ENCODE measurements around the gene RBMS1.
"Not testable (repeated sequence)": the region's sequence is repeated elsewhere in the genome, so short reads cannot be mapped to it uniquely, and the experiment has no call there.

Gene RBMS1

DNA sequence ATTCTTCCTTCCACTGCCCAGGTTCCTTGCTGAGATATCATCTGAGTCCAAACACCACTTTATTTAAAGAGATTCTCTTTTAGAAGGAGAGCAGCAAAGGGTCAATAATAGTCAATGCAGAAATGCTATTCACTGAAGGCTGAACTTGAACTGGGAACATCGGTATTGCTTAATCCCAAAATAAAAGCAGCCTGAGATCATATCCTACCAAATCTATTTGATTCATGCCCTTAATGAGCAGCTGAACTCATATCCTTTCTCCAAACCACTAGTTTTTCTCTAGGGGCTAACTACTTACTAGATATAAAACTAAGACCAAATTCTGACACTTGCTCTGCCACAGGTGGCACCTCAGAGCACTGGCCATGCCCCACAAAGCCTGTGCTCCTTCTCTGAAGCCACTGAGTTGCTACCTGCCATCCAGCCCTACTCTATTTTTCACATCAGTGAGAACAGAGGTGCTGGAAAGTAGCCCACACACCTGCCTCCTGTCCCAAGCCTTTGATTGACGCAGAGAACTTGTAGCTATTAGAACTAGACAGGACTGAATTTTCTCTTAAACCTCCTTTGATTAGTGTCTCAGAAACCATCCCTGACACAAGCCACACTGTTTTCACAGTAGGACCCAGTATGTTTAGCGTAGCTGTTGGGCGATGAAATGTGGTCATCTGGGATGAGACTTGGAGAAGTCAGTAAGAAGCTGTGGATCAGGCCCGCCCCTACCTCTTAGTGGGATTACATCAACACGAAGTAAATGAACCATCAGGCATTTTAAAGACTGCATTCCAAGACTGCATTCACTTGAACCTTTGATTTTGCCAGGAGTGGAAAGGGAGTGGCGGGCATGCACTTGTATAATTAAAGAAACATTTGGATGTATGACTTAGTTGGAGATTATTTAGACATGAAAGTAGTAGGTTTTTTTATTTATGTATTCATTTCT, 124.3 kb downstream of the RBMS1 start:
- H3K27ac ChIP-seq = peak overlapping the region; percentile 4
- DNase-seq (ENCODE audit: low read depth, low spot score) = no peak

DNA sequence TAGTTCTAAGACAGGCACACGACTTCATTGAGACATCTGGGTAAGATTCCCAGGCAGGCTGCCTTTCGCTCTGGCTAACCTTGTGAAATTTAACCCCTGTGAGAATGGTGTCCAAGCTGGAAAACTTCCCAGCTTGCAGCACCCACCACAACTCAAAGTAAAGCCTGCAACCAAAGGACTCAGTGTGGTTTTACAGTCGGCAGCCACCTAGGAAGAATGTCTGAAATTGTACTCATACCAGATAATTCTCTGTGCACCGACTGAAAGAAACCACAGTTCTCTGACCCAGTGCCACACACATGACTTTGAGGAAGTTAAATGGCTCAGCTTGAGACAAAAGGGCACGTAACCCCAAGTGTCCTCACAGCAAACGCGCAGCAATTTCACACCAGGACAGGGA, 125.7 kb downstream of the RBMS1 start:
- DNase-seq (ENCODE audit: low read depth, low spot score) = no peak
- peak overlapping the region; percentile 4 for H3K27ac ChIP-seq

DNA sequence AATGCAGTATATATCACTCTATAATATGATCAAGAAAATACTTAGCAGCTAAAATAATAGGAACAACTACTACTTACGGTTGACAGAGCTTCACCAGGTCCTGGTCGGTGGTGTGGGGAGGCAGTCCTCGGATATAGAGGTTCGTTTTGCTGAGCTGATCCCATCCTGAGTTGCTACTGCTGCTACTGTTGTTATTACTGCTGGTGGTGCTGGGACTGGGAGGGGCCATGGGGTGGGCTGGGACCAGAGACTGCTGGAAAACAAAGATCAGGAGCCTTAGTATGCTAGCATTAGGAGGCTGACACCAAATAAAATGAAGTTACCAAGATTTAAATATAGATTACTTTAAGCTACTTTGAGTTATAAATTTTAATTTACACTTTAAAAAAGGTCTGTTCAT, 126.5 kb downstream of the RBMS1 start:
- not testable (repeated sequence) for DNase-seq (ENCODE audit: low read depth, low spot score); H3K27ac ChIP-seq

DNA sequence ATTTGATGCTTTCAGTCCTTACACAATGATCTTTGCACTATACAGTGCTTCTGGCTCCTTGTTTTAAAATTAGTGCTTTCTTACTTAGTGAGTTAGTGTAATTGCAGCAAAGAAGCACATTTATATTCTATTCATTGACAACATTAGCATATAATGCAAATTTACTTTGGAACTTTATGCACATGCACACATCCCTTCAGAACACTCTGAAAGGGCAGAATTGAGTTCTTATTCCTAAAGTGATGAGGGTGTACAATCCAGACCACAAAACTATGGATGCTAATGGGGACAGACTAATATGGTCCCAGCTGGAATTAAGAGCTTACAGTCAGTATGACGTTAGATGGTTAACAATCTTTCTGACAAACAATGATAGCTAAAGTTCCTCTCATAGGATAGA, 127.1 kb downstream of the RBMS1 start:
- no peak overlapping the region for H3K27ac ChIP-seq
- DNase-seq (ENCODE audit: low read depth, low spot score) = no peak

DNA sequence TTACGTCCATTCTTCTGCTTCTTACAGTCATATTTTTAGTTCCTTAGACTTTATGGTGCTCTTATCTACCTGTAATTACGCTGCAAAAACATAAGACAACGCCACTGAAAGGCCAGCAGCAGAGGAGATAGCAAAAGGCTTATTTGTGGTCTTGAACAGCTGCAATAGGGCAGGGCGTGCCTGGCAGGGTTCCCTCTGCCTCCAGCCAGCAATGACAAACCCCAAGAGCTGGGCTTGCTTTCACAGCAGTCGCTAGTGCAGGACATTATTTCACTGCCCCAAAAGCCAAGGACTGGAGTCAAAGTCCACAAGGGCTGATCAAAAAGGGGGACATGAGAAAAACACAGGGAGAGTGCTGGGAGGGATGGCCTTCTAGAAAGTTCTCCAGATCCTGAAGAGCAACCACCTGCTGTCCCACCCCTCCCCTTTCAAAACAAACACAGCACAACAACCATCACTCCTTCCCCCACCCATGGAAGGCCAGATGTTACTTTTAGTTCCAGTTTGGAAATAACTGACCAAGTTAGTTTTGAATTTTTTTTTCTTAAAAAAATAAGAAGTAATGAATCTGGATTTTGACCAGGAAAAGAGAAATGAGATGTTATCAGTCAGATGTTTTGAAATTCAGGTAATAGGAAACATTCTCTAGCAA, 127.8 kb downstream of the RBMS1 start:
- no peak overlapping the region for H3K27ac ChIP-seq
- no peak for DNase-seq (ENCODE audit: low read depth, low spot score)

DNA sequence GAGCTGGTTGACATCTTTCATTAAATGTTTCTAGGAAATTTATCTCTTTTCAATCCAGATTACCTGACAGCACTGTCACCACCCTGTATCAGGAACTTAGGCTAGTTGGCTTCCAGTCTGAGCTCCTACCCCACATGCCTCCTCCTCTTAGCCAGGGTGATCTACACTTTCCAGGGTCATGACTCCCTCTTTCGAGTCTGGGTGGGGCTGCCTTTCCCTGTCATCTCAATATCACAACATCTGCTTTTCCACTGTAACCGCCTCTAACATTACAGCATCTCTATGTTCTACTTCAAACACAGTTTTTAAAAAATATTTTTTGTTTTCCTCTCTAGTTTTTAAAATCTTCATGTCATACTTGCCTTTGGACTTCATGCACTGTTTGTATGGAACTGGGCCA, 129.2 kb downstream of the RBMS1 start:
- H3K27ac ChIP-seq = no peak overlapping the region

DNA sequence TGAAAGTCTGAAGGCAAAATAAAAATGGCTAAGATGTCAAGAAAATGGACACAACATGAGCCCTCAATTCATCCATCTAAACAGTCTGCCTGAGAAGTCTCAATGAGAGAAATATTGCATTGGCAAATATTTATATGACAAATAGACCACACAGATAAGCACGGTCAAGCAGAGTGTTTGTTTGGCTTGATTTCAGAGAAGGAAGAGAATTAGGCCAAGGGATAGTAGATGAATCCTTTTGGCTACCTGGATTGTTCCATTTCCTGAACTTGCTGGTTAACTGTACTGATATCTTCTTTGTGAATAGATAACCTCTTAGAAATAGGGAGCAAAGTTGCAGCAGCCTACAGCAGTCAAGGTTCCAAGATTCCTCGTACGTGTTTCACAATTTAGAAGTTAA, 129.6 kb downstream of the RBMS1 start:
- no peak overlapping the region for H3K27ac ChIP-seq
- no peak for DNase-seq (ENCODE audit: low read depth, low spot score)

More for the DNA sequence above, 129.2 kb downstream of the RBMS1 start:
- no peak for DNase-seq (ENCODE audit: low read depth, low spot score)

DNA sequence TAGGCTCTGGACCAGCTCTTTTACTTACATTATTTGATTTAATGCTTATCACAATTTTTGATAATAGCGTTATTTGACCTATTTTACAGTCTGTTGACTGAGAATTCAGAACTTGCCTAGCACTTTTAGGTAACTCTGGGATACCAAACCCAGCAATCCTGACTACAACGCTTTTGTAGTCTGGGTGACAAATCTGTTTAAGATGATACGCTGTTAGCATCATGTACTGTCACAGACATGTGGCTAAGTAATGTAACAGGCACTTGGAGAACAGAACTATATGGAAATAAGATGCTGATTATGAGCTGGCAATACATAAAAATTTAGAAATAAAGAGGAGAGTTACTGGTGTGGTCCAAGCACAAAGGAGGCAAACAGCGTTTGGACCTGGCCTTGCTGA, 130.6 kb downstream of the RBMS1 start:
- DNase-seq (ENCODE audit: low read depth, low spot score) = no peak
- no peak overlapping the region for H3K27ac ChIP-seq

DNA sequence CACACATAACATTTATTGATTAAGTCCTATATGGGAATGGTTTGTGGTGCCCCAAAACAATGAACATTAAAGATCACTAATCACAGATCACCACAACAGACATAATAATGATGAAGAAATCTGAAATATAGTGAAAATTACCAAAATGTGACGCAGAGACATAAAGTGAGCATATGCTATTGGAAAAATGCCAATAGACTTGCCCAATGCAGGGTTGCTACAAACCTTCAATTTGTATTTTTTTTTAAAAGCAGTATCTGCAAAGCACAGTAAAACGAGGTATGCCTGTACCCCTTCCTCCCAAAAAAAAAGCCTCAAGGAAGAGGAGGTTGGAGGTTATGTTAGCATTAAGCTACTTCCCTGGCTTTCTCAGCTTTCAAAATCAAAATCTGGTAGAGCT, 131.1 kb downstream of the RBMS1 start:
- no peak overlapping the region for H3K27ac ChIP-seq
- DNase-seq (ENCODE audit: low read depth, low spot score) = no peak

DNA sequence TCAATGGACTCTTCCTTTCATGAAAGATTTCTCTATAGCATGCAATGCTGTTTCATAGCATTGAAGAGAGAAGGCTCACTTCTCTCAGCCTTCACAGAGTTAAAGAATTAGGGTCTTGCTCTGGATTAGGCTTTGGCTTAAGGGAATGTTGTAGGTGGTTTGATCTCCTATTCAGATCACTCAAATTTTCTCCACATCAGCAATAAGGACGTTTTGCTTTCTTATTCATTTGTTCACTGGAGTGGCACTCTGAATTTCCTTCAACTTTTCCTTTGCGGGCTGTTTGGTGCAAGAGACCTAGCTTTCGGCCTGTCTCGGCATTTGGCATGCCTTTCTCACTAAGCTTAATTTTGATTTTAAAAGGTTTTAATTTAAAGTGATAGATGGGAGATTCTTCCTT, 131.6 kb downstream of the RBMS1 start:
- DNase-seq (ENCODE audit: low read depth, low spot score) = no peak
- H3K27ac ChIP-seq = no peak overlapping the region

DNA sequence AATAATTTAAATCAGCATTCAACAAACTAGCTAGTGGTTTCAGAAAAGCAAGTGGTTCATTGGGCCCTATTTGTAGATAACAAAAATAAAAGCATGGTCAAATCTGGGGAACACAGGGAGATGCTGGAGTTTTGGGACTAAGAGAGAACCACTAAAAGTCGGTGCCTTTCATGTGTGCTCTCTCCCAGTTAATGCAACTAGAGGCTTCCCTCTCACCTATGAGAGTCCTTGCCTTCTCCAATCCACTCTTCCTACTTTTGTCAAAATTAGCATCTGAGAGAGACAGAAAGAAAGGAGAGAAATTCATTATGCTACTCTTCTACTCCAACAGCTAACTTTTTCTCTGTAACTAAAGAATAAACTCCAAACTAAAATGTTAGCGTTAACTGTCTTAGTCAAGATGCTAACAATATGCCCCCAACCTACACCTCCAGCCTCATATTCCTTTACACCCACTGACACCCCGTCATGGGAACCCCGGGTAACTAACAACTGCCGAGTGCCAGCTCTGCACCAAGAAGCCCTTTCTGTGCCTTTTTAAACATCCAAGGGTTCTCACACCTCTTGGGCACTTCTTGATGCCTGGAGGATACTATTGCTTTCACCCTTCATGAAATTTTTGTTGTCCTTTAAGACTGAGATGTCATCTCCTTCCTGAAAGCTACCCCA, 133.4 kb downstream of the RBMS1 start:
- H3K27ac ChIP-seq = no peak overlapping the region
- DNase-seq (ENCODE audit: low read depth, low spot score) = no peak

DNA sequence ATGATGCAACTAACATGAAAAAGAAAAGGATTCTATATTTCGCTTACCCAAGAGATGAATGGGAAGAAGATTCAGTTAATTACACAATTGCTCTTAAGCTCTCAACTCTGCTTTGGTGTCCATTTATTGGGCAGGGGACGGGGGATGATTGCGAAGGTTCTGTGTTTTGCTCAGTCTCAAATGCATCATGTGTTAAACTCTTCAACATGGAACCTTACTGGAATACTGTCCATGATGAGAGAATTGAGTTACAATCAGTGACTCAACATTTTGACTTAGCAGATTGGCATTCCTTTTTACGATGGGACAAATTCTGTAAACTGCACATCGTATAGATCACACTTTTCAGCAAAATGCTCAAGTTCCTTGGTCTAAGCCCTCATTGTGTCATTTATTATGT, 135.6 kb downstream of the RBMS1 start:
- DNase-seq (ENCODE audit: low read depth, low spot score) = no peak
- peak overlapping the region; percentile 89 for H3K27ac ChIP-seq

DNA sequence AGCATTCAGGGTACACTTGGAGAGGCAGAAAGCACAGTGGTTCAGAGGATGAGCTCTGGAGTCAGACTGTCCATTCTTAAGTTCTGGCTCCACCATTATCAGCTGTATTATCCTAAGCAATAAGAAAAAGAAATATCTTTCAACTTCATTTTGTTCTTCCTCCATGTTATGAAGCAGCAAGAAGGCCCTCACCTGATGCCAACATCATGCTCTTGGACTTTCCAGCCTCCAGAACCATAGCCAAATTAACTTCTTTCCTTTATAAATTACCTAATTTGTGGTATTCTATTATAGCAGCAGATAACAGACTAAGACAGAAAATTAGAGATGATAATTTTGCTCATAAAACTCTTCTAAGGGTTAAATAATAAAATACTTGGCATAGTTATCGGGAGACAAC, 137.1 kb downstream of the RBMS1 start:
- DNase-seq (ENCODE audit: low read depth, low spot score) = no peak
- peak overlapping the region; percentile 89 for H3K27ac ChIP-seq

DNA sequence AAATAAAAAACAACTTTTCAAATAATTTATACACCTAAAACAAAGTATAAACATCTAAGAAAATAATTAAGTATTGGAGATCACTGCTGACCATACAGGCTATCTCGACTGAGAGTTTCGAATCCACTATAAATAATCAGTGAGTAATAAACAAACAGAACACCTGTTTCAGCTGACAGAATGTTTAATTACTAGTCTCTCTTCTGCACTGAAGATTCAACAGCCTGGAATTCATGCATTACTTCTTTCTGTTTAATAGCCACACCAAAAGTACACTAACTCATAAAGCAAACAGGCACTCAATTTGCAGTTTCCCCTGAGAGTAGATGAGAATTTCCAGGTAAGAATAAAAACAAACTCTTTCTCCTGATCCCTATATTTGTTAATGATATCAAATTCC, 138.5 kb downstream of the RBMS1 start:
- H3K27ac ChIP-seq = peak overlapping the region; percentile 89
- no peak for DNase-seq (ENCODE audit: low read depth, low spot score)

DNA sequence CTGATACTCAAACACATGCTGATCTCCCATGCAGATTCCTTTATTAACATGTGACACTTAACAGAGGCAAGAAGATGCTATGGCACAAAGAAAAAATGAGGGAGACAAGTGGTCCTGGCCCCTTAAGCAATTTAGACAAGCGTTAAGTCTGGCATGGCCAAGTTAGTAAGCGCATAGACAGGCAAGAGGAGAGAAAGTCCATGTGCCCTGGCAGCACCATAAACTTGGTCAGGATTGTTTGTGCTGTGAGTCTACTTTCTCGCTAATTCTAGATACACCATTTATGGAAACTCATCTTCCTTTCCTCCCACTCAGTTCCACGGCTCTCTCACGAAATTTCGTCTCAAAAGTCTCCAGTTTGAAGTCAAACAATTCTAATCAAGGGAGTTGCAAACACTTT, 138.9 kb downstream of the RBMS1 start:
- DNase-seq (ENCODE audit: low read depth, low spot score) = no peak
- peak overlapping the region; percentile 89 for H3K27ac ChIP-seq

DNA sequence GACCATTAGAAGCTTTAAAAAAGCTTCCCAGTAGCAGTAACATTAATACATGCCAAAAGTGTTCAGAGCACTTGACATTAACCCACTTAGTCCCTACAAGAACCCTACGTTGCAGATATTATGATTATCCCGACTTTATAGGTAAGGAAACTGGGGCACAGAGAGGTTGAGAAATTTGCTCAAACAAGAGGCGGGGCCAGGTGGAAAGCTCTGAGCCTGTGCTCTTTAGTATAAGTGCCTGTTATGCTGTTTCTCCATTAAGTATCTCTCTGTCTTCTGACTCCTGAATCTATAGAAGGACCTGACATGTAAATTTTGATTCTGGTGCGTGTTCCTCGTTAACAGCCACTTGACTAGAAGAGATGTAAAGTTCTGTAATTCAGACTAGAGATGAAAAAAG, 139.8 kb downstream of the RBMS1 start:
- no peak for DNase-seq (ENCODE audit: low read depth, low spot score)
- H3K27ac ChIP-seq = peak overlapping the region; percentile 89

DNA sequence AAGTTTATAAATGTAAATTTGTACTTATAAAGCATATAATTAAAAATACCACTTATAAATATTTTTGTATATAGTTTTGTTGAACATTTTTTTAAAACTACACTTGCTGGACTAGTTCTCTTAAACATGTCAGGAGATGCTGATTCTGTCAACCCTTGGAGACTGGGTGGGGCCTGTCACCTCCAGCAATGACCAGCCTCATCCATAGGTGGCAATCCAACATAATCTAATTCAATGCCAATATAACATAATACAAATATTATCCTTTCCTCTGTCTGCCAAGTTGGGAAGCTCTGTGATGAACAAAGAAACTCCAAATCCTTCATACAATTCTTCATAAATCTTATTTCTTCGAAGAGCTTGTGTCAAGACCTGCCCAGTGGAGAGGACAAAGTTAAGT, 140.4 kb downstream of the RBMS1 start:
- DNase-seq (ENCODE audit: low read depth, low spot score) = no peak
- H3K27ac ChIP-seq = peak overlapping the region; percentile 89

DNA sequence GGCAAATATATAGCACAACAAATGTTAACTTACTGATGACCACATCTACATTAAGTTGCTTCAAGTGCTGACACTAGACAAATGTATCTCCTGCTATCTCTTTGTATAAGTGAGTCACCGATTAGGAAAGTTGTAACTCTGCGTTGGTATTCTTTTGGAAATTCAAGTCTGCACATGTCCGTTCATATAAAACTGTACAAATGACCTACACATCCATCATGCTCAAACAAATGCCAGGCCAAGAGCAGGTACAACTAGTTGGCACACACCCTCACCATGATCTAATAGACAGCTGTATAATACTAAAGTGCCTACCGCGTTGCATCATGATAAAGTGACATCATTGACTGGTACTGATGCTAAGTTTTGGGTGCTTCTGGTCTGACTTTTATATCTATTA, 141.1 kb downstream of the RBMS1 start:
- peak overlapping the region; percentile 89 for H3K27ac ChIP-seq
- peak; percentile 99 for DNase-seq (ENCODE audit: low read depth, low spot score)

DNA sequence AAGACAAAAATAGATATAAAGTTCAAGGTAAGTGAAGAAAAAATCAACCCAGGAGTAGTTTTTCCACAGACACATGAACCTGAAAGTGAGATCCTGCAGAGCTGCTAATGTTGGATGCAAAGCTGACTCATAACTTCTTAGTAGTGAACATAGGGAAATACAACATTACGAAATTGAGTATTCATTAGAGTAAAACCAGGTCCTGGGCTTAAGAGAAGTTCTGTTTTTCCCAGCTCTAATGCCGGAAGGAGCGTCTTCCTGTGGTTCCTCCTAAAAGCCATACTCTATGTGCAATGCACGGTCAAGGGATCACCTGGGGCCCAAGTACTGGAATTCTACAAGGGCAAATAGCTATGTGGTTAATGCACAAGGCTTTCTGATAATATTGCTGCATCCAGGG, 141.7 kb downstream of the RBMS1 start:
- peak overlapping the region; percentile 89 for H3K27ac ChIP-seq
- no peak for DNase-seq (ENCODE audit: low read depth, low spot score)

DNA sequence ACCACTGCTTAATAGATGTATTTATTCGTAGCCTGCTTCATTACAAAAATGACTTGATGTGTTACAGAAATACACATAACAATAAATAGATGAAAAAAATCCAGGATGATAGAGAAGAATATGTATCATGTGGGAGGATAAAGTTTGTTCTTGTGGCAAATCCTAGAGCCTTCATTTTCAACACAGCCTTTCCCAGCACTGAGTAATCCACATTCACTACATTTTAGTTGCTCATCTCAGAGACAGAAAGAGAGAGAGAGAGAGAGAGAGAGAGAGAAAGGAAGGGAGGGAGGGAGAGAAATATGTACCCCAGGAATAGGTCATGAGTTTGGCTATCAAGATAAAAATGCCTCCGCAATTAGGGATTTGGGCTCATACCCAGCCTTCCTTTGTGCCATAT, 144.3 kb downstream of the RBMS1 start:
- no peak for DNase-seq (ENCODE audit: low read depth, low spot score)
- H3K27ac ChIP-seq = no peak overlapping the region

DNA sequence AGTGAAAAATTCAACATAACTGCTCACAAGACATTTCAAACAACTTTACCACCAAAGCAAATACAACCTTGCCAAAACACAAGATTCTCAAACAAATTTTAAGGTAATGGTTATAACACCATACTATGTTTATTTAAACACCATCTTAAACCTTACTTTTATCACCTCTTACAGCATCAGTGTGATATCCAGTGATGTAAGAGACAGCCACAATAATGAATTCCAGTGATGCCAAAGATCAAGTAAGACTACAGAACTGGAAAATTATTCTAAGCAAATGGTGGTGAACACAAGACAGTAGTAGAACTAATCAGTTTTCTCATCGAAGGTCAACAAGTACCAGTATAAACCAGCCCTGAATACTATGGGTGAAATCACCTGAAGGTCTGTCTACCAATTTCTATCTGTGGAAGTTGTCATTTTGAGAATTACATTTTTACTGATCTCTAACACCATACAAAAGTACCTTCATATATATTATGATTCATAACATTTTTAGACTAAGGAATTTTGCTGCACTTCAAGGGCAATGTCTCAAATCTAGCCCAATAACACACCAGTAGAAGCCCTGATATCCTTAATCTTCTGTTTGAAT, 146.2 kb downstream of the RBMS1 start:
- H3K27ac ChIP-seq = no peak overlapping the region
- no peak for DNase-seq (ENCODE audit: low read depth, low spot score)

Measured in epithelial cell of prostate (primary cell).